ENCODE data around the gene ETS1.

DNA sequence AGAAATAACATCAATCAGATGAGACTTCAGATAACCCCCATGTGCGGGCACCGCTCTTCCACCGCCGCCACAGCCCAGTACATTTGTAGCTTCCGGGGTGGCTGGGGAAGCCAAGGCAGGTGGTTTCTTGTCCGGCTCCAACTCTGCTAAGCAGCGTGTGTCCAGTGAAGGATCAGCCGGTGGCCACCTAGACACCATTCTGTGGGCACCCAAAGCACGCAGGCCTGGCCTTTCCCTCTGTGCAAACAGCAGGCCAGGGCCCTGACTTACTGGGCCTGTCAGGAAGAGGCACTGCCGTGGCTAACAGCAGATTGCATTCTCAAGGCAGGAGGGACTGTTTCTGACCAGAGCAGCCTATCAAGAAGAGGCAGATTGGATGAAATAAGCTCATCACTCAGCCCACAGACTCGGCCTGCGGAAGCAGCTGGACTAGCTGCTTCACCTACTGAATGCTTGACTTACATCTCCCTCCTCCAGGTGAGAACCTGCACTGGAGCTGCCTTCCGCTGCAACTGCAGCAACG, 74.8 kb downstream of the ETS1 start:
- no peak for TF ChIP-seq CTCF (IDR thresholded peaks at IDR 0.05)
- no peak for TF ChIP-seq POLR2A (IDR thresholded peaks at IDR 0.05)

Measured in adrenal gland (tissue), 5 donors.